GM12801 (cell line): Measurements from ENCODE around the gene HOXA4.

ENCODE experiments used
- CTCF ChIP-seq: IDR thresholded peaks from one replicate; pipeline ENCODE4 v1.5.1; 2011; ENCODE audit warnings: control low read depth; ENCODE audit not compliant: insufficient read length; ENCODE audit errors: extremely low read depth

The HOXA4 gene

GRCh38 chr7:27149842-27150567 lies 19.4 kb upstream of the HOXA4 start:
- no peak for TF ChIP-seq CTCF

GRCh38 chr7:27148756-27149641 lies 18.4 kb upstream of the HOXA4 start:
- TF ChIP-seq CTCF = no peak

GRCh38 chr7:27148031-27148755 lies 17.6 kb upstream of the HOXA4 start:
- TF ChIP-seq CTCF = no peak

GRCh38 chr7:27147199-27148030 lies 16.9 kb upstream of the HOXA4 start, which contains the start of gene HOXA6:
Gene HOXA6 (minus strand): TSS chr7:27147774. CDS start chr7:27147749, 25 bp downstream.
- TF ChIP-seq CTCF = no peak

GRCh38 chr7:27146491-27147198 lies 16.1 kb upstream of the HOXA4 start:
- no peak for TF ChIP-seq CTCF

- TF ChIP-seq CTCF = no peak
Observed at GRCh38 chr7:27145914-27146412, 15.4 kb upstream of the HOXA4 start.
